ENCODE results near the gene TXNRD2.
"Not testable (repeated sequence)": the region's sequence is repeated elsewhere in the genome, so short reads cannot be mapped to it uniquely, and the experiment has no call there.

Gene TXNRD2

GRCh38 chr22:19885841-19886592 is 55.6 kb downstream of the TXNRD2 start:
- no peak for DNase-seq

DNA sequence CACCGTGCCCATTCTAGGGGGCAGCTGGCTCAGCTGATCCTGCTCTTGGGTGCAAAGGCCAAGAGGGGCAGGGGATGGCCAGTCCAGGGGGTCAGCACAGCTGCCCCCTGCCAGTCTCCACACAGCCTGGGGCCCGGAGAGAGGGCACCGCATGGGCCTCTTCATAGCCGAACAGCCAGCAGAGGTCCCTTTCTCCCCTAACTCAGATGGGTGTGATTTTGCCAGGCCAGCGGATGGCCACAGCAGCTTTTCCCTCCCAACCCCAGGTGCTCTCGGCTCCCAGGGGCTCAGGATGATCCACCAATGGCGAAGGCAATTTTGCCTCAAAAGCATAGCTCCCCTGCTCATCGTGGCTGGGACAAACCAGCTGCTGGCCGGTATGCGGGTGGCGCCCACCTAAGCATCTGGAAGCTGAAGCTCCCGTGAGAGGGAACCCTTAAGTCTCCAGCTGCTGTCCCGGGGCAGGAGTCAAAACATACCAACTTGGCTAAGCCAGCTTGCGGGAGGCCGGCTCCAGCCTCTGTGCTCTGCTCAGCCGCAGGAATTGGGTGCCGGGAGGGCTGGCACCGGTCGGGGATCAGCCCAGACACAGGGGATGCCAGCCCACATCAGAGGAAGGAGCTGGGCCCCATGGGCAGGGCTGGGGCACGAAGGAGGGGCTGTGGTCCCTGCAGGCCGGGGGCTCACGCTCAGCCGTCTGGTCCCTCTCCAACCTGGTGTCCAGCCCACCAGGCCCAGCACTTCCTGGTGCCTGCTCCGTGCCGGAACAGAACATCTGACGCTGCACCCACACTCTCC is 56.5 kb downstream of the TXNRD2 start:
- DNase-seq: no peak

- no peak for DNase-seq
These were observed 57.3 kb downstream of the TXNRD2 start for GRCh38 chr22:19884161-19884953.

DNA sequence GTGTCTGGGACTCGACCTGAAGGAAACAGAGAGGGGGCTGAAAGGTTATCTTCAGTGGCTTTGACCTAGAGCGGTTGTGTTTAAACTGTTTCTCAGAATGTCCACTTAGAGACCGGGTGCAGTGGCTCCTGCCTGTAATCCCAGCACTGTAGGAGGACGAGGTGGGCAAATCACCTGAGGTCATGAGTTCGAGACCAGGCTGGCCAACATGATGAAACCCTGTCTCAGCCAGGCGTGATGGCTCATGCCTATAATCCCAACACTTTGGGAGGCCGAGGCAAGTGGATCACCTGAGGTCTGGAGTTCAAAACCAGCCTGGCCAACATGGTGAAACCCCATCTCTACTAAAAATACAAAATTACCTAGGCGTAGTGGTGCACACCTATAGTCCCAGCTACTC is 58.2 kb downstream of the TXNRD2 start:
- not testable (repeated sequence) for DNase-seq

- DNase-seq: no peak
These were observed 58.9 kb downstream of the TXNRD2 start for GRCh38 chr22:19882446-19883381.

GRCh38 chr22:19880786-19881569 is 60.6 kb downstream of the TXNRD2 start:
- DNase-seq: no peak

- no peak for DNase-seq
These were observed 61.4 kb downstream of the TXNRD2 start for GRCh38 chr22:19879992-19880785.

GRCh38 chr22:19879643-19879991 is 62.0 kb downstream of the TXNRD2 start:
- no peak for DNase-seq

GRCh38 chr22:19879246-19879570 is 62.4 kb downstream of the TXNRD2 start:
- DNase-seq: no peak

GRCh38 chr22:19878461-19879245 is 63.0 kb downstream of the TXNRD2 start:
- DNase-seq: no peak

- no peak for DNase-seq
These were observed 63.8 kb downstream of the TXNRD2 start for GRCh38 chr22:19877626-19878339.

- no peak for DNase-seq
These were observed 64.5 kb downstream of the TXNRD2 start for GRCh38 chr22:19876941-19877625.

- no peak for DNase-seq
These were observed 65.2 kb downstream of the TXNRD2 start for GRCh38 chr22:19876314-19876940.

DNA sequence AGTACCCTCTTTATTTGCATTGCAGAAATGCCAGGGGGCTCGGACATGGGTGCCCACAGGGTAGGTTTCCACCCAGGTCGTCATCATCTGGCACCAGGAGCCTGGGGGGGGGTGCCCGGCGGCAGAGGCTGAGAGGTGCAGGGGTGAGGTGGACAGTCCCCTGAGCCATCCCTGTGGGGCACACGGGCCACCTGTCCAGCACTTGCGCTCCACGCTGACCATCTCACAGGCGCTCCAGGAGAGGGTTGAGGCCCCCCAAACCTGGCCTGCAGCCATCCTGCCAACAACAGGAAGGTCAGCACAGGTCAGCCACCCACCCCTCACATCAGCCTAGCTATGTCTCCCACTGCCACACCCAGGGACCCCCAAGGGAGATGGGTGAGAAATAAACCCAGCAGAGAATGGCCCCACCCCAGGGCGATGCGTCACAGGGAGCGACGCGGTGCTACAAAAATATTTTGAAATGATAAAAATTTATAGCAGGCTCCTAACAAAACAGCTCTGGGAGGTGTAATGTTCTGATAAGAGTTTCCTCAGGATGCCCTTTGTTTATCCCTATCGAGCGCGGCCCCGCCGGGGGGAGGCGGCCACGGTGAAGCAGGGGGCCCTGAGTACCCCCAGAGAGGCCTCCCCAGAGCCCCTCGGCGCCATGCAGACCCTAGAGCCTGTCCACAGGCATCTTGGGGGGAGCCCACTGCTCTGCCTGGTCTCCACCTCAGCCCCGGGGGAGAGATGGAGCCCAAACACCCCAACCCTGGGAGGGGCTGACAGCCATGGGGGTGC is 65.9 kb downstream of the TXNRD2 start:
- no peak for DNase-seq

GRCh38 chr22:19875061-19875530 is 66.5 kb downstream of the TXNRD2 start:
- DNase-seq: no peak

- DNase-seq: no peak
These were observed 67.1 kb downstream of the TXNRD2 start for GRCh38 chr22:19874307-19875060.

GRCh38 chr22:19873960-19874306 is 67.7 kb downstream of the TXNRD2 start:
- DNase-seq: no peak
